Activated effector memory CD4-positive, alpha-beta T cell treated with anti-CD3 and anti-CD28 coated beads, Interleukin-2, amount 50 U/mL, for 16 hours (primary cell): ENCODE measurements around the gene CLEC4E.
"Not testable (repeated sequence)": the region's sequence is repeated elsewhere in the genome, so short reads cannot be mapped to it uniquely, and the experiment has no call there.

Experiments used
- DNase-seq: peaks from one replicate; pipeline ENCODE4 v3.0.0-alpha.2; 2020

Gene CLEC4E, protein sequence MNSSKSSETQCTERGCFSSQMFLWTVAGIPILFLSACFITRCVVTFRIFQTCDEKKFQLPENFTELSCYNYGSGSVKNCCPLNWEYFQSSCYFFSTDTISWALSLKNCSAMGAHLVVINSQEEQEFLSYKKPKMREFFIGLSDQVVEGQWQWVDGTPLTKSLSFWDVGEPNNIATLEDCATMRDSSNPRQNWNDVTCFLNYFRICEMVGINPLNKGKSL

DNA sequence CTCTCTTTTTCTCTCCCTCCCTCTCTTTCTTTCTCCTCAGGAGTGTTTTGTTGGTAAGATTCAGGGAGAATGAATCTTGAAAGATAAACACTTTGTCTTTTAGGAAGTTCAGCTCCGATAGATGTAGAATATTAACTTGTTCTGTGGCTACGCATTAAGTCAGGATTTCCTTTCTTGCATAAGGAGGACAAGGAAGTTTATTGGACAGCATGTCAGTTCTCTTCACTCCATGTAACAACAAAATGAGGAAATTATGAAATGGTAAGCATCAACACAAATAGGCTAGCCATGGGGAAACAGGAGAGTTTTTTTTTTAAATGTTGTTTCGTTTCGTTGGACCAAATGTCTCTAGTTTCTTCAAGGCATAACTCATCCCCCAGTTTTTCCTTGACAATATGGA, at the start of gene CLEC4E:
TSS of gene CLEC4E (minus strand) at position 75 of the 400 bp plus-strand sequence. CDS start 108 bp downstream, outside the sequence.
- not testable (repeated sequence) for DNase-seq

DNA sequence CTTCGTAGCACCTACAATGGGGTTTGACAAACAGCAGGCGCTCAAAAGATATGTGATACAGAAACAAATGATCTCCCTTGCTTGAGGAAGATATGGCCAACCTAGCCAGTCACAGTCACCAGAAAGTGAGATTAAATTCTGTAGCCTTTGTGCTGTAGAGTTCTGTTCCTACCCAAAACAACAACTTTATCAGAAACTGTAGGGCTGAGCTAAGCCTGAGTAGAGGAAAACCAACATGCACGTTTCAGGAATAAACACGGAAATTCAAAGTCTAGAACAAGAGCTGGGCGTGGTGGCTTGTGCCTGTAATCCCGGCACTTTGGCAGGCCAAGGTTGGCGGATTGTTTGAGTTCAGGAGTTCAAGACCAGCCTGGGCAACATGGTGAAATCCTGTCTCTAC, 49.0 kb upstream of the CLEC4E start:
- DNase-seq = no peak

DNA sequence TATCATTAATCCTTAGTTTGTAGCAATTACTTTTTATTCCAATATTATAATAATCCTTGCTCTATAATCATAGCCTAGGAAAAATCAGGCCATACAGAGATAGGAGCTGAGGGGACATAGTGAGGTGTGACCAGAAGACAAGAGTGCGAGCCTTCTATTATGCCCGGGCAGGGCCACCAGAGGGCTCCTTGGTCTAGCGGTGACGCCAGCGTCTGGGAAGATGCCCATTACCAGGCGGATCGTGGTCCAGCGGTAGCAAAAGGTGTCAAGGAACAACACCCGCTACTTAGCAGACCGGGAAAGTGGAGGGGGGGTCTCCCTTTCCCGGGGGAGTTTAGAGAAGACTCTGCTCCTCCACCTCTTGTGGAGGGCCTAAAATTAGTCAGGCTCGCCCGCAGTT, 43.8 kb upstream of the CLEC4E start:
- DNase-seq = not testable (repeated sequence)

DNA sequence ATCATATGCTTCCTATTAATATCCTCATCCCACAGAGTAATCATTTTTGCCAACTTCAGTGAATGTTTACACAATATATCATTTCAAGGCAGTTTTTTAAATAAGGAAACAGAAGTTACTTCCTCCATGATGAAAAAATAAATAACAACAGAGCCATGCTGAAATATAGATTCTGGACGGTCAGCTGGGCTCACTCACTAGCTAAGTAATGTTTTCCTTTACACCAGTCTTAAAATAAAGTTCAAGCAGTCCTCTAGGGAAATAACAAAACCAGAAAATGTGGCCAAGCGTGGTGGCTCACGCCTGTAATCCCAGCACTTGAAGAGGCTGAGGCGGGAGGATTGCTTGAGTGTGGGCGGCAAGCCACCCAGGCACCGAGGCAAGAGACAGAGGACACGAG, 43.3 kb upstream of the CLEC4E start:
- DNase-seq = no peak

DNA sequence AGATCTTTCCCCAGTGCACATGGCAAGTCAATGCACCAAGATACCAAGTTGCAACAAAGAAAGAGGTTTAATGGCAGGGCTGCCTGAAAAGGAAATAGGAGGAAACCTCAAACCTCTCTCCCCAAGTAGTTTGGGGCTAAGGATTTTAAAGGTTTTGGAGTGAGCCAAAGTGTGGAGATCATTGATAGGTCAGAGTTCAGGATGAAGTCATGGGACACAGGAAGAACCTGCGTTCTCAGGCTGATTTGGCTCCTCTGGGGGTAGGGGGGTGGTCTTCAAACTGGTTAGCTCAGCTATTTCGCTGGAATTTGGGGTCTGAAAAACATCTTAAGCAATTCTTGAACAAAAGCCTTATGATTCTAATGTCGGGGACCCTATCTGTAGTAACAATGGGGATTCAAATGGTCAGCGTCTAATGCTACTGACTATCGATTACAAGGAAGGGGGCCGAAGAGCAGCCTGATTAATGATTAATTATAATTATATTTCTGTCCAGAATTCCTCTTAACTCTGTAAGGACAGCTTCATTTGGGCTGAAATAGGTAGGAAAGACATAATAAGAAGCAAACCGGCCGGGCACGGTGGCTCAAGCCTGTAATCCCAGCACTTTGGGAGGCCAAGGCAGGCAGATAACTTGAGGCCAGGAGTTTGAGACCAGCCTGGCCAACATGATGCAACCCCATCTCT, 40.5 kb upstream of the CLEC4E start:
- no peak for DNase-seq

DNA sequence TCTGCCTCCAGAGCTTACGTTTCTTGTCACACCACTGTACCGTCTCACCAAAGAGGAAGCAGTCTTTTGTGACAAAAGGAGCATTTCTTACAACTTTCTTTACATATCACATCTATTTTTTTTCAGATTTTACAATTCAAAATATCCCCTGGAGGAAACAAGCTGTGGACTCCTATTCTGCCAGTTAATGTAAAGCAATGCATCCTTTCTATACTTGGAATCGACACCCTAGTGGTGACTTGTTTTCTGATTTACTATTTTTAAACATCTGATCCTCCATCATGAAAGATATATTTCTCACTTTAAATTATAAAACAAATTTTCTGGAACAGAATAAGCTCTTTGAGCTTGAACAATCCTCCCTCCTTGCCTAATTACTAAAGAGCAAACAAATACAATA, 37.2 kb upstream of the CLEC4E start:
- no peak for DNase-seq

DNA sequence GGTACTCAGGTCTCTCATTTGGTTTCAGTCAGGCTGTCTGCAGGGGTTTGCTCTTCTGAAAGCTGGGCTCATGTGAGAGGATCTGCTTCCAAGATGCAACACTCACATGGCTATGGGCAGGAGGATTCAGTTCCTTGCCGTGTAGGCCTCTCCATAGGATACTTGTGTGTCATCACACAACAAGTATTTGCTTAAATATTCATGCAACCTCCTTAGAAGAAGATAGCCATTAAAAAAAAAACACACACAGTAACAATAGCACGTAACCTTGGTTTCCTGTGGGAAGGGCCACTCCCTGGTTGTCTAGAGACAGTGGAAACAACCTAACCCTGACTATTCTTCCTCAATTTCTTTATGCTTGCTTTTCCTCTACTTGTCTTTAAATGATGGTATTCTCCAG, 31.8 kb upstream of the CLEC4E start:
- DNase-seq = no peak

DNA sequence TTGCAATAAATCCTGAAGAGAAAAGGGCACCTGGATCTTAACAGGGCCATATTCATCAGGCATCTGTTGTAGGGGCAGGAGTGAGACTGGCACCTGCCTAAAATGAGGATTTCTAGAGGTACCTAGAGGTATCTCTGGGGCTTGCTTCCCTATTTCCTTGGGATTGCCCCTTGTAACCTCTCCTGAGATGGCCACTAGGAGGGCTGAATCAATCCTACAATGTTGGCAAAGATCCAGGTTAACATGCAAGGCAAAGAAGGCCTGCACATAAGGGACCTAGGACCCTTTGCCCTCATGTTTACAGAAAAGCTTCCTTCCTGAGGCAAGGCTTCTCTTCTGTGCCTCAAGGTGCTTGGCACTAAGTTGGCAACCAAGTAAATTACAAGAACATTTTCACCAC, 25.8 kb upstream of the CLEC4E start:
- DNase-seq = no peak

DNA sequence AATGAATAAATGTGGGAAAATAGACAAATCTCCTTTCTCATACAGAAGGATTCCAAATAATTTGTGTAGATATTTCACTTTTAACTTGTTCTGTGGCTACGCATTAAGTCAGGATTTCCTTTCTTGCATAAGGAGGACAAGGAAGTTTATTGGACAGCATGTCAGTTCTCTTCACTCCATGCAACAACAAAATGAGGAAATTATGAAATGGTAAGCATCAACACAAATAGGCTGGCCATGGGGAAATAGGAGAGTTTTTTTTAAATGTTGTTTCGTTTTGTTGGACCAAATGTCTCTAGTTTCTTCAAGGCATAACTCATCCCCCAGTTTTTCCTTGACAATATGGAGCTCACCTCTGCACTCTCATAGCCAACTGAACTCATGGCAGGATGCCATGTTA, 25.3 kb upstream of the CLEC4E start:
- DNase-seq = not testable (repeated sequence)

DNA sequence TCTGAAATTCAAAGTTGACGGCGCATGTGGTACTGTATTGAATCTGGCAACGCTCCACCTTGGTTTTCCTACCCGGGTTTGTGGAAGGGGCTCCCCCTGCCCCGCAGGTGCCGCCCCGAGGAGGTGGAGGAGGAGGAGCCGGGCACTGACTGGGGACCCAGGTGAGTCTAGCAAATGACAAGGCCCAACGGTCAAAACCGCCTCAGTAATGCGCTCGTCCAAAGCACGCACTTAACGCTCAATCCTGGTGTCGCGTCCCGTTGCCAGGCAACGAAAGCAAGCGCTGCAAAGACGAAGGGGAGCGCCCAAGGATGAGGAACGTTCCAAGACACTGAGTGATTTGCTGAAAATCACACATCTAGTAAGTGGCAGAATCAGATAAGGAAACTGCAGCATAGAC, 24.0 kb upstream of the CLEC4E start:
- no peak for DNase-seq

DNA sequence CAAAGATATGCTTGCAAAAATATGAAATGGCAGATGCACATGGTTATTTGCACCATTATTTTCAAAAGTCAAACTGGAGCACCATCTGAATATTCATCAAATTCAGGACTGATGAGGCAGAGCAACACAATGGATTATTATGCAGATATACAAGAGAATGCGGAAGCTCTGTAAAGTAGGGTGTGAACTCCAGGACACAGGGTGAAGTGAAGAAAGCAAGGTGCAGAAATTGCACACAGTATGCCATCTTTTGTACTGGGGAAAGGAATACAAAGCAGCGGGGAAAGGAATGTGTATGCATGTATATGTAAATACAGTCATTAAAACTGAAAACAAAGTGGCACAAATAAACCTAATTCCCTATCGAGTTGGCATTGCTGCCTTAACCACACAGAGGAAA, 22.7 kb upstream of the CLEC4E start:
- no peak for DNase-seq

DNA sequence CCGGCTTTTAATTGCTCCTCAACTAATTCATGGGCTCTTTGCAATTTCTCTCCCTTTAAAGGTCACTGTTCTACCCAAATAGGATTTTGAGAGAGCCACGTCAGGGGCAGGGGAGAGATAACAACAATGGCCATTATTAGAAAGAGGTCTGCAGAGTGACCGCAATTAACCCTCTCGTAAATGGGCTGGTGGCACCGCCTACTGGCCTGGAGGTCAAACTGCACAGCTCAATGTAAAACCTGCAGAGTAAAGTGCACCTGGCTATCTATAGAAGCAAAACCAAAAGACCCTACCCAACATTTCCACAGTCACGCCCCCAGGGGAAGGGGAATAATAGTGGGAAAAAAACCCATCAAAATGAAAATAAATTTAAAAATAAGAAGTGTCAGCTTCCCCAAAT, 21.6 kb upstream of the CLEC4E start:
- no peak for DNase-seq

DNA sequence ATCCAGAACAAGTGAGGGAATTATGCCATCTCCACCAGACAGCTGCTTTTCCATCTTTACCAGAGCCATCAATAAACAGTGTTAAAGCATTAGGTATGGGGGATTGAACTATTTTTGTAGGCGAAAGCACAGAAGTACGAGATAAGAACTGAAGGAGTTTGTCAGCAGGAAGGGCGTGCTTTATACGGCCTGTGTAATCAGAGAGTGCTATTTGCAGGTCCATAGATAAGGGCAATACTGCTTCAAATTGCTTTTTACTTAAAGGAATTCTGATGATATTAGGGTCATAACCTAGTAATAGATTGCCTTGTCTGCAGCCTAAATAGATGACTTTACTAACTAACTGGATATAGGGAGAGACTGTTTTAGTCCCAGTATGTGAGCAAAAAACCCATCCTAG, 20.3 kb upstream of the CLEC4E start:
- DNase-seq = no peak

DNA sequence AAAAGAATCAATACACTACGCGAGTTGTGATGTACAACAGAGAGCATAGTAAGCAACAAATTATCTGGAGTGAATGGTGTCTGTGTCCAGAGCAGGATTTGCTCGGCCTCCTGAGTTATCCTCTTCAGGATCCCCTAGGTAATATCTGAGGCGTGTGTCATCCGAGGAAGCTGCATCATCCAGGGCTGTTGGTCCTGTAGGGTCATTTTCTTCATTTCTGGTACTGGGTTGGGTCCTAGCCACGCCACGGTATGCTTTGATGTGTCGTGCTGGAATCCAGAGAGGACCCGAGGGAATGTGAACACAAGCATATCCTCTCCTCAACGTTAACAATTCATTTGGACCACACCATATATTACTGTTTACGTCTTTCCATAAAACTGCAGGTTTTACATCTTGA, 19.0 kb upstream of the CLEC4E start:
- DNase-seq = no peak

DNA sequence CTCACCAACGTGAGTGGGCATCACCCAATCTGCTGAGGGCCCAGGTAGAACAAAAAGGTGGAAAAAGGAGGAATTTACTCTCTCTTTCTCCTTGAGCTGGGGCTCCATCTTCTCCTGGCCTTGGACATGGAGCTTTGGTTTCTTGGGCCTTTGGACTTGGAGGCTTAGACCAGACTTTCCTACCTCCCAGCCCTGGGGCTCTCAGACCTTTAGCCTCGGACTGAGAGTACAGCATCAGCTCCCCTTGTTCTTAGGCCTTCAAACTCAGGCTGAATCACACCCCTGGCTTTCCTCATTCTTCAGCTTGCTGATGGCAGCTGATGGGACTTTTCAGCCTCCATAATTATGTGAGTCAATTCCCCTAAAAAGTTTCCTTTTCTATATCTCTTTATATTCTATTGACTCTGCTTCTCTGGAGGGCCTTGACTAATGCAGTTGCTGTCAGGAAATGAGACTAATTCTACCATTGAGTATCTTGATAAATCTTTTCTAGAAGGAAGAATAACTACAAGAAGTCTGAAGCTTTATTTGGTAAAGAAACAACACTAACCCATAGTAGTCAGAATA, 15.9 kb upstream of the CLEC4E start:
- no peak for DNase-seq

DNA sequence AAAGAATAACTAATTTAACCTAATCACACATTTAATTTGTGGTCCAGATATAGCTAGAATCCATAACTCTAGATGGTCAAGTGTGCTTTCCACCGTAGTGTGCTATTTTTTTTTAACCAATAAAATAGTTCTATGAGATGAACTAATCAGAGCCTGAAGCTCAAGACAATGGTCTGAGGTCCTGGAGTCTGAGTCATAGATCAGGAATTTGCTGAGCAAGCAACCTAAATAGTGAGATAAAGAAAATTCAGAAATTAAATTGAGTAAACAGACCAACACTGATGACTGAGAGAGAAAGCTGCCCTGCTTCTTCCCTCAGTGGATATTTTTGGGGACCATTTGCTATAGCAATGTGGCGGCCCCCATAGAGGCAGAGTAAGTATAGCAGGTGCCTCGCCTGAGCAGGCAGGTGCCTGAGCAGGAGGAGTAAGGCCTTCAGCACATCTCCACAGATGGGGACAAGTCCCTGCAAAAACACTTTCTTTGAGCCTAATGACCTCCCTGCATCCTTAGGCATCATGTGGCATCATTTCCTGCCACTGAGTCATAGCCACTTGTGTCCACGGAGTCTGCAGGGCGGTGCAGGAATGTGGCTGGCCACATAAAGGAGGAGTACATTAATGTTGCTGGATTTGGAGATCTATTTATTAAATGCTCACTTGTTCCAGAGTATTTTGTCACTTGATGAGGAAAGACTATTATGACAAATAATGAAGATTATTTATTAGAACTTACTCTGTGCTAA, 13.9 kb upstream of the CLEC4E start:
- DNase-seq = no peak

DNA sequence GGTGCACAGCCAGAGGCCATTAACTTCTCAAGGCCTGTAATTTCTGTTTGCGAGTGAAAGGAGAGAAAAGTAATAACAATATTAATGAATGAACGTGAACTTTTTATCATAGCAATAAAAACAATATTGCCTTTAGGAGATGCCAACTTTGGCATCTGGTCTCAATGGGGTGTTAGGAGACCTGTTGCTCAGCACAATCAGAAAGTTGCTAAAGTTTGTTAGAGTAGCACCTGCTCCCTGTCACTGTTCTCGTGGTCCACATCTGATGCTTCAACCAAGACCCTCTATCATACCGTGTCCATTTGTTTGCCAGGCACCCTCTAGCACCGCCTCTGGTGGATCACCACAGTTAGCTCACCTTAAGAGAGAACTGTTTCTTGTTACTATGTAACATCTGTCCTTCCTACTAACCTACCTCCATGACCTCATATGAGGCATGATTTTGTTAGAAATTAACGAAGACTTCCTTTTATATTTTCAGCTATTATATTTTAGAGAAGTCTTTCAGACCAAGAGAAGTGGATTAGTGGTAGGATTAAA, 12.5 kb upstream of the CLEC4E start:
- DNase-seq = no peak

DNA sequence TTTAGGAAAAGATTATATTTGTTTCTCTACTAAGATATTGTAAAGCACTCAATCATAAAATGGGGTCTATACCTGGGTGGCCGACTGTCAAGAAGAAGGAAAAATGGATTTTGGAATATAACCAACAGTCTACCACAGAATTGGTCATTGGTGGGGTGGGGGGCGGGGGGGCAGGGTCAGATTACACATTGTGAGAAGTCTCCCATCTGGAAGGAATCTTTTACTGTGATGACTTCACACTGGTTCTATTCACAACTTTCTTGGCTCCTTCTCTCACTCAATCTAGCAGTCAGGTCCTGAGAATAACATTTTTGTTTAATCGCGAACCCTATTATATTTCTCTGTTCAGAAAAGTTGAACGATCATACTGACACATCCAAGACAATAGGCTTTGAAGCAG, 8.7 kb upstream of the CLEC4E start:
- DNase-seq = no peak

DNA sequence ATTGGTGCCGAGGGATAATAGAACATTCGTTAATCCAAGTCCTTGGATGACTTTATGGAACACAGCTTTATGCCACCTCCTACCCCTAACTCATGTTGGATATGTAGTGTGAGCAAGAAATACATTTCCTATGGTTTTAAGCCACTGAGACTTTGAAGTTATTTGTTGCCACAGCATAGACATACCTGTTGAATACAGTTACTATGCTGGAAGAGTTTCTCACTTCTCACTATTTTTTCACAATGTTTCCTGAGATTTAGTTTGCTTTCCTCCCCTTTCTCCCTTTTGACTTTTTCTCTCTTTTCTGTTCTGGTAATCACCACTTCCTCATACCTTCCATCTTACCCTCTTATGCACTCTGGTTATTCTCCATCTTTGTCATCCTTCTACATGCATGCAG, 7.5 kb upstream of the CLEC4E start:
- no peak for DNase-seq

DNA sequence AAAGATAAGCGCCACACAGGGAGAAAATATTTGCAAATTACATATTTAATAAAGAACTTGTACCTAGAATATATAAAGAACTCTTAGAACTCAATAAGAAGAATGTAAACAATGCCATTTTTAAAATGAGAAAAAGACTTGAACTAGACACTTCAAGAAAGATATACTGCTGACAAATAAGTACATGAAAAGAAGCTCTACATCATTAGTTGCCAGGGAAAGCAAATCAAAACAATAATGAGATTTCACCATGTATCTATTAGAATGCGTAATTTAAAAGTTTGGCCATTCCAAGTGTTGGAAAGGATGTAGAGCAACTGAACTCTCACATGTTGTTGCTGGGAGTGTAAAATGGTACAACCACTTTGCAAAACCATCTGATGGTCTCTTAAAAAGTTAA, 6.9 kb upstream of the CLEC4E start:
- no peak for DNase-seq

DNA sequence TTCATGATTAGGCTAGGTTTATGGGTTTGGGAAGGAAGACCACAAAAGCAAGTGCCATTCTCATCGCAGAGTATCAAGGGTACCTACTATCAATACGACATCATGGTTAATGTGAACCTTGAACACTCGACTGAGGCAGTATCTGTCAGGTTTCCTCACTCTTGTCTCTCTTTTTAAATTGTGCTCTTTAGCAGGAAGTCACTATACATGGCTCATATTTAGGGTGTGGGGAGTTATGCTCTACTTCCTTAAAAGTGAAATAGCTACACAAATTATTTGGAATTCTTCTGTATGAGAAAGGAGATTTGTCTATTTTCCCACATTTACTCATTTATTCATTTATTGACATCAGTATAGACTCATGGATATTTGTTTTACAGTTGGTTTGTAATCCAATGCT, 5.9 kb upstream of the CLEC4E start:
- no peak for DNase-seq

DNA sequence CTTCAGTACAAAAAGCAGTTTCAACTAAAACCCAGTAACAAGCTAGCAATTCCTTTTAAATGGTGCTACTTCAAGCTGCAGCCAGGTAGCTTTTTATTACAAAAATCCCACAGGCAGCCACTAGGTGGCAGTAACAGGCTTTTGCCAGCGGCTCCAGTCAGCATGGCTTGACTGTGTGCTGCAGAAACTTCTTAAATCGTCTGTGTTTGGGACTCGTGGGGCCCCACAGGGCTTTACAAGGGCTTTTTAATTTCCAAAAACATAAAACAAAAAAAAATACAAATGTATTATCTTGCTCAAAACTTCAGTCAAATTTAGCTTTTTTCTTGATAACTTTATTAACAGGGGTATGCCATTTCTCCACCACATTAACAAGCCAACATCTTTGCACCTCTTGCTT, 3.6 kb upstream of the CLEC4E start:
- peak; percentile 85 for DNase-seq

DNA sequence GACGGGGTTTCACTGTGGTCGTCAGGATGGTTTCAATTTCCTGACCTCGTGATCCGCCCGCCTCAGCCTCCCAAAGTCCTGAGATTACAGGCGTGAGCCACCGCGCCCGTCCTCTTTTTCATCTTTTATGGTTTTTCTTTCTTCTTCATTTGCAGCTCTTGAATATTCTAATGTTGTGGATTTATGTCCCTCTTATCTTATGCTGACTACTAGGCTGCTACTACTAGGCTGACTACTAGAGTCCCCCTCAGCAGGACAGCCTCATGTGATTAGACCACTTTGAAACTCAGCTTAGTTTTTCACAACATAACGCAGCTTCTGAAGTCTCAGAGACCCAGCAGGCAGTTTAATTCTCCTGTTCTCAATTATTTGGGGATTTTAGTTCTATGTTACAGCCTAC, 857 bp upstream of the CLEC4E start:
- DNase-seq = no peak

DNA sequence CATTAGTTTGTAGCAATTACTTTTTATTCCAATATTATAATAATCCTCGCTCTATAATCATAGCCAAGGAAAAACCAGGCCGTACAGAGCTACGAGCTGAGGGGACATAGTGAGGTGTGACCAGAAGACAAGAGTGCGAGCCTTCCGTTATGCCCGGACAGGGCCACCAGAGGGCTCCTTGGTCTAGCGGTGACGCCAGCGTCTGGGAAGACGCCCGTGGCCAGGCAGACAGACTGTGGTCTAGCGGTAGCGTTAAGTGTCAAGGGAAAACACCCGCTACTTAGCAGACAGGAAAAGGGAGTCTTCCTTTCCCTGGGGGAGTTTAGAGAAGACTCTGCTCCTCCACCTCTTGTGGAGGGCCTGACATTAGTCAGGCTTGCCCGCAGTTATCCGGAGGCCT, 2.9 kb downstream of the CLEC4E start:
- DNase-seq = not testable (repeated sequence)
